Measurements from ENCODE around the gene MACIR. TPM values are rescaled to one million over a fixed set of nuclear protein-coding genes. Genes with fewer than 3 reads are reported as not detected.

Gene MACIR
- total and polyA plus RNA-seq, 2 of the 13 experiments (the other 11 are each of a cell fraction or from before 2014, with no cell fraction given) = 2.4 to 4.4 TPM

DNA sequence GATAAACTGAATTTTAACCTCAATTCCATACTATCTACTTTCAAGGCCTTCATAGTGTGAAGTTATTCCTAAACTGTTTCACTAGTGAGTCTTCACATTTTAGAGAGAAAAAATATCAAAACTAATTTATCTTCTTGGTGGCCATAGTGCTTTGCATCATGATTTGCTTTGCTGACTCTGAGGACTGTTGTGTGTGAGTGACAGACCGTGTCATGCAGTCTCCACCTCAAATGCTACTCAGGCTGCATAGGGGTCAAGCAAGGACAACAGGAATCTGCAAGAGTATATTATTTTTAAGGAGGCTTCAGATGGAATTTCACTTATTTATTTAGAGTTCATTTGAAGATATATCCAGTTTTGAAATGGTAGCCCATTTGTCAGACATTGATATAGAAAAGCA lies 34.5 kb downstream of the MACIR start (continued):
- no peak for TF ChIP-seq MAFG (CRISPR knock-in tag; IDR thresholded peaks at IDR 0.05)

DNA sequence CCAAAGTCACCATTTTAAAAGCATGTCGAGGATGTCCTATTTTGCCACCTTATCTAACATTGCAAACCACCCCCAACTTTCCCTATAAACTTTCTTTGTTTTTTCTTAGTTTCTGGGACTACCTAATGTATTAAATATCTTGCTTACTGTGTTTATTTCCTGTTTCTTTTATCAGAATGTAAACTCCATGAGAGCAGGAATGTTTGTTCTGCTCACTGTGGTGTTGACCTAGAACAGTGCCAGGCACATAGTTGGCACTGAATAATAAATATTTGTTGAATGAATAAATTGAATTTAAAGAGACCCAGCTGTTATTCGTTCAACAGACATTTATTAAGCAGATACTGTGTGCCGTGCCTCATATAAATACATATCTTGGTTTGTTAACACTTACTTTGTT lies 35.2 kb downstream of the MACIR start:
- Histone ChIP-seq H3K9me3 (ENCODE audit: low read length) (no peaks in the 10 kb centered on the region), H3K4me1 (ENCODE audit: insufficient read depth, low read length) (no peaks in the 10 kb centered on the region), H3K4me2 (ENCODE audit: low read depth, low read length) (no peak overlapping the region), H3K27me3 (ENCODE audit: control insufficient read depth in 1 of 2, insufficient read depth in 2 of 2, low read length in 2 of 2) (0 out of 5 replicates have a peak, but pooled peaks cover 0 to 2% of the 10 kb centered on the region in 2 experiments), H3K9ac (ENCODE audit: insufficient read depth, low read depth, low read length) (no peak overlapping the region), H3K36me3 (replicated peaks in 1 of 2; ENCODE audit: control insufficient read depth in 1 of 2, insufficient read depth in 2 of 2, low read length in 2 of 2) (no peaks in the 10 kb centered on the region), H3K27ac (ENCODE audit: extremely low read length, insufficient read depth, low read length) (no peak overlapping the region), H4K20me1 (ENCODE audit: insufficient read depth, low read length) (no peaks in the 10 kb centered on the region), H2AFZ (ENCODE audit: low read length) (no peak overlapping the region), H3K79me2 (ENCODE audit: insufficient read depth, low read length) (no peaks in the 10 kb centered on the region), H3K4me3 (replicated peaks in 1 of 3; ENCODE audit: insufficient read depth in 1 of 3, low read depth in 2 of 3, low read length in 3 of 3) (no peak overlapping the region)
- DNase-seq (ENCODE audit: low spot score) (no peak), FAIRE-seq (no peak), ATAC-seq (no peak)
- ChIA-PET CTCF (ENCODE audit: low intra/inter-chr PET ratio, low total read pairs) (no interaction called here), POLR2A (no interaction called here)
- 32% methylated on average over 3 of the region's 3 CpGs for WGBS (ENCODE audit: low lambda C conversion rate)
- TF ChIP-seq, protein P1, sequence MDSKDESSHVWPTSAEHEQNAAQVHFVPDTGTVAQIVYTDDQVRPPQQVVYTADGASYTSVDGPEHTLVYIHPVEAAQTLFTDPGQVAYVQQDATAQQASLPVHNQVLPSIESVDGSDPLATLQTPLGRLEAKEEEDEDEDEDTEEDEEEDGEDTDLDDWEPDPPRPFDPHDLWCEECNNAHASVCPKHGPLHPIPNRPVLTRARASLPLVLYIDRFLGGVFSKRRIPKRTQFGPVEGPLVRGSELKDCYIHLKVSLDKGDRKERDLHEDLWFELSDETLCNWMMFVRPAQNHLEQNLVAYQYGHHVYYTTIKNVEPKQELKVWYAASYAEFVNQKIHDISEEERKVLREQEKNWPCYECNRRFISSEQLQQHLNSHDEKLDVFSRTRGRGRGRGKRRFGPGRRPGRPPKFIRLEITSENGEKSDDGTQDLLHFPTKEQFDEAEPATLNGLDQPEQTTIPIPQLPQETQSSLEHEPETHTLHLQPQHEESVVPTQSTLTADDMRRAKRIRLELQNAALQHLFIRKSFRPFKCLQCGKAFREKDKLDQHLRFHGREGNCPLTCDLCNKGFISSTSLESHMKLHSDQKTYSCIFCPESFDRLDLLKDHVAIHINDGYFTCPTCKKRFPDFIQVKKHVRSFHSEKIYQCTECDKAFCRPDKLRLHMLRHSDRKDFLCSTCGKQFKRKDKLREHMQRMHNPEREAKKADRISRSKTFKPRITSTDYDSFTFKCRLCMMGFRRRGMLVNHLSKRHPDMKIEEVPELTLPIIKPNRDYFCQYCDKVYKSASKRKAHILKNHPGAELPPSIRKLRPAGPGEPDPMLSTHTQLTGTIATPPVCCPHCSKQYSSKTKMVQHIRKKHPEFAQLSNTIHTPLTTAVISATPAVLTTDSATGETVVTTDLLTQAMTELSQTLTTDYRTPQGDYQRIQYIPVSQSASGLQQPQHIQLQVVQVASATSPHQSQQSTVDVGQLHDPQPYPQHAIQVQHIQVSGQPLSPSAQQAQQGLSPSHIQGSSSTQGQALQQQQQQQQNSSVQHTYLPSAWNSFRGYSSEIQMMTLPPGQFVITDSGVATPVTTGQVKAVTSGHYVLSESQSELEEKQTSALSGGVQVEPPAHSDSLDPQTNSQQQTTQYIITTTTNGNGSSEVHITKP (CRISPR knock-in tag; IDR thresholded peaks at IDR 0.05; ENCODE audit: low read depth) = no peak
- TF ChIP-seq, protein P2, sequence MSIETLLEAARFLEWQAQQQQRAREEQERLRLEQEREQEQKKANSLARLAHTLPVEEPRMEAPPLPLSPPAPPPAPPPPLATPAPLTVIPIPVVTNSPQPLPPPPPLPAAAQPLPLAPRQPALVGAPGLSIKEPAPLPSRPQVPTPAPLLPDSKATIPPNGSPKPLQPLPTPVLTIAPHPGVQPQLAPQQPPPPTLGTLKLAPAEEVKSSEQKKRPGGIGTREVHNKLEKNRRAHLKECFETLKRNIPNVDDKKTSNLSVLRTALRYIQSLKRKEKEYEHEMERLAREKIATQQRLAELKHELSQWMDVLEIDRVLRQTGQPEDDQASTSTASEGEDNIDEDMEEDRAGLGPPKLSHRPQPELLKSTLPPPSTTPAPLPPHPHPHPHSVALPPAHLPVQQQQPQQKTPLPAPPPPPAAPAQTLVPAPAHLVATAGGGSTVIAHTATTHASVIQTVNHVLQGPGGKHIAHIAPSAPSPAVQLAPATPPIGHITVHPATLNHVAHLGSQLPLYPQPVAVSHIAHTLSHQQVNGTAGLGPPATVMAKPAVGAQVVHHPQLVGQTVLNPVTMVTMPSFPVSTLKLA (IDR thresholded peaks at IDR 0.05) = no peak
- TF ChIP-seq MED13 (CRISPR knock-in tag; IDR thresholded peaks at IDR 0.05) (no peak), CHD2 (IDR thresholded peaks at IDR 0.05; ENCODE audit: low read depth, low read length) (no peak), ZNF775 (CRISPR knock-in tag; IDR thresholded peaks at IDR 0.05; ENCODE audit: borderline replicate concordance) (no peak), ZNF672 (CRISPR knock-in tag; IDR thresholded peaks at IDR 0.05) (no peak), PRMT3 (CRISPR knock-in tag; IDR thresholded peaks at IDR 0.05; ENCODE audit: borderline replicate concordance, low read depth) (no peak), ZNF143 (CRISPR knock-in tag; IDR thresholded peaks at IDR 0.05) (no peak), RBM22 (optimal IDR thresholded peaks at IDR 0.05; ENCODE audit: low read length) (no peak), ZNF367 (CRISPR knock-in tag; IDR thresholded peaks at IDR 0.05; ENCODE audit: borderline replicate concordance) (no peak), ZNF136 (CRISPR knock-in tag; IDR thresholded peaks at IDR 0.05; ENCODE audit: low read depth) (no peak), KDM2A (CRISPR knock-in tag; IDR thresholded peaks at IDR 0.05; ENCODE audit: borderline replicate concordance, low read depth) (no peak), KAT8 (CRISPR knock-in tag; IDR thresholded peaks at IDR 0.05) (no peak), TAF15 (IDR thresholded peaks at IDR 0.05; ENCODE audit: low read depth, low read length, poor library complexity, severe bottlenecking) (no peak)
- TF ChIP-seq, protein P3, sequence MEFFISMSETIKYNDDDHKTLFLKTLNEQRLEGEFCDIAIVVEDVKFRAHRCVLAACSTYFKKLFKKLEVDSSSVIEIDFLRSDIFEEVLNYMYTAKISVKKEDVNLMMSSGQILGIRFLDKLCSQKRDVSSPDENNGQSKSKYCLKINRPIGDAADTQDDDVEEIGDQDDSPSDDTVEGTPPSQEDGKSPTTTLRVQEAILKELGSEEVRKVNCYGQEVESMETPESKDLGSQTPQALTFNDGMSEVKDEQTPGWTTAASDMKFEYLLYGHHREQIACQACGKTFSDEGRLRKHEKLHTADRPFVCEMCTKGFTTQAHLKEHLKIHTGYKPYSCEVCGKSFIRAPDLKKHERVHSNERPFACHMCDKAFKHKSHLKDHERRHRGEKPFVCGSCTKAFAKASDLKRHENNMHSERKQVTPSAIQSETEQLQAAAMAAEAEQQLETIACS (CRISPR knock-in tag; IDR thresholded peaks at IDR 0.05) = no peak
- TF ChIP-seq, protein P4, sequence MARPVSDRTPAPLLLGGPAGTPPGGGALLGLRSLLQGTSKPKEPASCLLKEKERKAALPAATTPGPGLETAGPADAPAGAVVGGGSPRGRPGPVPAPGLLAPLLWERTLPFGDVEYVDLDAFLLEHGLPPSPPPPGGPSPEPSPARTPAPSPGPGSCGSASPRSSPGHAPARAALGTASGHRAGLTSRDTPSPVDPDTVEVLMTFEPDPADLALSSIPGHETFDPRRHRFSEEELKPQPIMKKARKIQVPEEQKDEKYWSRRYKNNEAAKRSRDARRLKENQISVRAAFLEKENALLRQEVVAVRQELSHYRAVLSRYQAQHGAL (CRISPR knock-in tag; IDR thresholded peaks at IDR 0.05; ENCODE audit: not compliant biosample characterization) = no peak
- no TSS peak for BruUV-seq (replicated peaks)
- in situ Hi-C loops (cut with HindIII; ENCODE audit: extremely low pct_ligation_motif_present, low pct_unique_long_range_greater_than_20kb) (no loop called here), intact Hi-C loops (cut with micrococcal nuclease; ENCODE audit: unreplicated experiment) (no loop called here)

Data from HepG2 (cell line).